Mucosa of stomach (tissue), 1 donor: ENCODE results near the gene EIF4EBP2.
A peak's percentile ranks its signal among the peaks of the same experiment; 100 is the strongest.

Source experiments
- H3K27me3 ChIP-seq: one replicate; pipeline ENCODE4 v1.7.0; 2013; ENCODE audit warnings: mild to moderate bottlenecking, low read length; ENCODE audit not compliant: control insufficient read depth, insufficient read depth
- H3K36me3 ChIP-seq: one replicate; pipeline ENCODE4 v1.7.0; 2013; ENCODE audit warnings: low read length; ENCODE audit not compliant: control insufficient read depth, insufficient read depth
- H3K4me1 ChIP-seq: one replicate; pipeline ENCODE4 v1.7.0; 2013; ENCODE audit warnings: mild to moderate bottlenecking, low read length; ENCODE audit not compliant: control insufficient read depth, insufficient read depth
- H3K4me3 ChIP-seq: one replicate; pipeline ENCODE4 v1.7.0; 2013; ENCODE audit warnings: low read length
- H3K9ac ChIP-seq: one replicate; pipeline ENCODE4 v1.7.0; 2013; ENCODE audit warnings: mild to moderate bottlenecking, low read length, moderate library complexity
- H3K9me3 ChIP-seq: one replicate; pipeline ENCODE4 v1.7.0; 2013; ENCODE audit warnings: mild to moderate bottlenecking, low read length, moderate library complexity; ENCODE audit not compliant: control insufficient read depth
- donor health status: Pancreatic carcinoma.

The EIF4EBP2 gene

DNA sequence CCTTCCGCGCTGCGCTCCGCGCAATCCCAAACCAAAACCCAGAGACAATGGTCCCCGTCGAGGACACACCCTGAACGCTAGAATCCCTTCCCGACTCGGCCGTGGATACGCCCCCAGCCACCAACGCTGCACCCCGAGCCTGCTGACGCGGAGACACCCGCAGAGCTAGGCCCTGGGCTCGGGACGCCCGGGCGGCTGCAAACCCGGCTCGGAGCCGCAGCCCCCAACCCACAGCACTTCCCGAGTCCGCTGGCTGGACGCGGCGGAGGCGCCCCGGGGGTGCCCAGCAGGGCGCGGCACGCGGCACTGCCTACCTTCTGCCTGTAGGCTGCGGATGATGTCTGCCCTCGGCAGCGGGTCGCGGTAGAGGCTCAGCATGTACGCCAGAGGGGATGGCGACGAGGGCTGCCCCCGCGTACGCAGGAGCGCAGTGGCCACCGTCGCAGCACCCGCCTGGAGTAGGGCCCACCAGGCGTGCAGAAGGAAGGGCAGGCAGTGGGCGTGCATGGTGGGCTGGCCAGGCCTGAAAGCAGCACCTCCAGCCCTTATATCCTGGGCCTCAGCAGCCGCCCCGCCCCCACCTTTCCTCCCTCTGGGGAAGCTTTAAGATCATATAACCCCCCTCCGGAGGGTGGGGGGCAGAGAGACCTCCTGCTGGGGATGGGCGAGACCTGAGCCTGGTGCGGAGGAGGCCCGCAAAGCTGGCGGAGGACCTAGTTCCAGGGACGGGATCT, 37.4 kb downstream of the EIF4EBP2 start, which contains the start of gene NODAL:
Gene NODAL (minus strand): TSS at position 521 of the 734 bp plus-strand sequence. CDS start 14 bp downstream, at position 507.
- H3K9ac ChIP-seq = no peak within 1 kb of the TSS
- H3K9me3 ChIP-seq = no peaks in the 10 kb centered on the region
- peaks cover 64% of the 10 kb centered on the region for H3K27me3 ChIP-seq
- peaks cover 11% of the 10 kb centered on the region for H3K4me1 ChIP-seq
- H3K4me3 ChIP-seq = no peak within 1 kb of the TSS
- H3K36me3 ChIP-seq = no peaks in the 10 kb centered on the region

GRCh38 chr10:70441895-70442309, 38.0 kb downstream of the EIF4EBP2 start:
- Histone ChIP-seq H3K9ac (no peak overlapping the region), H3K36me3 (no peaks in the 10 kb centered on the region), H3K27me3 (peaks cover 64% of the 10 kb centered on the region), H3K4me1 (peaks cover 11% of the 10 kb centered on the region), H3K4me3 (no peak overlapping the region), H3K9me3 (no peaks in the 10 kb centered on the region)

GRCh38 chr10:70442332-70442988, 38.5 kb downstream of the EIF4EBP2 start:
- H3K4me3 ChIP-seq = no peak overlapping the region
- H3K36me3 ChIP-seq = no peaks in the 10 kb centered on the region
- H3K4me1 ChIP-seq = peaks cover 11% of the 10 kb centered on the region
- no peak overlapping the region for H3K9ac ChIP-seq
- no peaks in the 10 kb centered on the region for H3K9me3 ChIP-seq
- peaks cover 63% of the 10 kb centered on the region for H3K27me3 ChIP-seq

DNA sequence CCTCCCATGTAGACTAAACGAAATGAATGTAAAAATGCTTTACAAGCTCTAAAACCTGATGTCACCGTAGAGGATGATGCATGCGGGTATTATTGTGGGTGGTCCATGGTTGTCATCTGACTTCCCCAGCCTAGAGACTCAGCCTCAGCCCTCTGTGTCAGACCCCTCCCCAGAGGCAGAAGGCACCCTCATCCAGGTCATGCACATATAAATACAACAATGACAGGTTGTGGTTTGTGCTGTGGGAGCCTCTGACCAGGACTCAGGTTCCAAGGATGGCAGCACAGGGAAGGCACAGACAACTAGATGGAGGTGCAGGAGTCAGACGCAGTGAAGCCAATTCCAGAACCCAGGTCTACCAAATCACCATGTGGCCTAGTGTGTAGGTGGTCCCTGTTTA, 40.8 kb downstream of the EIF4EBP2 start:
- H3K9me3 ChIP-seq = no peaks in the 10 kb centered on the region
- no peak overlapping the region for H3K9ac ChIP-seq
- no peaks in the 10 kb centered on the region for H3K36me3 ChIP-seq
- H3K27me3 ChIP-seq = peaks cover 44% of the 10 kb centered on the region
- H3K4me1 ChIP-seq = peaks cover 11% of the 10 kb centered on the region
- H3K4me3 ChIP-seq = no peak overlapping the region

GRCh38 chr10:70445718-70446657, 42.0 kb downstream of the EIF4EBP2 start:
- Histone ChIP-seq H3K9me3 (no peaks in the 10 kb centered on the region), H3K36me3 (no peaks in the 10 kb centered on the region), H3K4me1 (peaks cover 6% of the 10 kb centered on the region), H3K27me3 (peaks cover 34% of the 10 kb centered on the region), H3K4me3 (no peak overlapping the region), H3K9ac (no peak overlapping the region)

DNA sequence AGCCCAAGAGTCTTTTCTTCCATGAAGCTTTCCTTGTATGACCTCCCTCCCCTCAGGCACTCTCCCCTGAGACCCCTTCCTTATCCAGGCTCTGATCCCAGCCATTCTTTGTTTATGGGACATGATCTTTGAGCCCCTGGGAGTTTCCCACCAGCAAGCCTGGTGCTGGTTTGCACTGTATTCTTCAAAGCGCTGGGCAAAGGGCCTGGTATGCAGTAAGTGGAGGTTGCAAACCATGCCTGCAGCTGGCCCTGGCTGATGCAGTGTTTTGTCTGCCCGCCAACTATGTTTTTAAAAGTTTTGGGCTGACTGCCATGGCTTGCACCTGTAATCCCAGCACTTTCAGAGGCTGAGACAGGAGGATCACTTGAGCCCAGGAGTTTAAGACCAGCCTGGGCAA, 44.3 kb downstream of the EIF4EBP2 start:
- Histone ChIP-seq H3K9ac (no peak overlapping the region), H3K9me3 (no peaks in the 10 kb centered on the region), H3K4me3 (no peak overlapping the region), H3K36me3 (no peaks in the 10 kb centered on the region), H3K4me1 (no peaks in the 10 kb centered on the region), H3K27me3 (peaks cover 12% of the 10 kb centered on the region)

GRCh38 chr10:70455213-70455630, 51.3 kb downstream of the EIF4EBP2 start:
- no peak overlapping the region for H3K9ac ChIP-seq
- H3K4me3 ChIP-seq = no peak overlapping the region
- peaks cover 38% of the 10 kb centered on the region for H3K27me3 ChIP-seq
- H3K4me1 ChIP-seq = peaks cover 10% of the 10 kb centered on the region
- H3K36me3 ChIP-seq = no peaks in the 10 kb centered on the region
- no peaks in the 10 kb centered on the region for H3K9me3 ChIP-seq

- Histone ChIP-seq H3K4me3 (no peak overlapping the region), H3K9ac (no peak overlapping the region), H3K4me1 (peaks cover 10% of the 10 kb centered on the region), H3K9me3 (no peaks in the 10 kb centered on the region), H3K36me3 (no peaks in the 10 kb centered on the region), H3K27me3 (peaks cover 37% of the 10 kb centered on the region)
Measured at GRCh38 chr10:70456164-70456563, 52.2 kb downstream of the EIF4EBP2 start.

GRCh38 chr10:70457759-70458305, 53.9 kb downstream of the EIF4EBP2 start:
- Histone ChIP-seq H3K36me3 (no peaks in the 10 kb centered on the region), H3K4me3 (no peak overlapping the region), H3K4me1 (peaks cover 10% of the 10 kb centered on the region), H3K9ac (no peak overlapping the region), H3K27me3 (peaks cover 37% of the 10 kb centered on the region), H3K9me3 (no peaks in the 10 kb centered on the region)

DNA sequence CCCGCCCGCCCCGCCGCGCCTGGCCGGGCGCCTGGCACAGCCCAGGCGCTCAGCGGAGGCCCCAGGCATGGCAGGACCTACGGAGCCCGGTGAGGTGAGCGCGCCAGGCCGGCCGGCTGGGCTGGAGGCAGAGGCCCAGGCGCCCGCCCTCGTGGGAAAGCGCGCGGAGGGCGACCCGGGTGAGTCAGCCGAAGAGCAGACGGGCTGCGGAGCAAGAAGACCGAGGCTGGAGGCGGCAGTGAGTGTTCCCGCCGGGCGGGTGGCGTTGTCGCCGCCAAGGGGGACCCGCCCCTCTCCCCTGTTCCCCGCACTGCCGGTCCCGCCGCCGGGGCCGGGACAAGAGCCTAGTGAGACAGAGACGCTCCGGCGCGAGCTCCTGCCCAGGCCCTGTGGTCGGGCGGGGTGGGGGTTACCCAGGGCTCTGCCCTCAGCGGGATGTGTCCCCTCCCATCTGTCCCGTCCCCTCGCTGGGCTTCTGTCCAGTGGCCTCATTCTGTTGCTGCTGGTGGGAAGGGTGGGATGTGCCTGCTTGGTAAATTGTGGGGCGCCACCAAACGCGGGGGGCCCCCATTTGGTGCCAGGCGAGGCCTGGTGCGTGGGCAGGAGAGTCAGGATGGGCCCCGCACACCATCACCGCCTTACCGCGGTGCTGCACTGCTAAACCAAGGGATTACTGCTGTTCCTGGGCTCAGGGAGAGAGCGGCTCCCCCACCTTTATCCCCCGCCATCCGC, 54.5 kb downstream of the EIF4EBP2 start:
- Histone ChIP-seq H3K9me3 (no peaks in the 10 kb centered on the region), H3K9ac (peak overlapping the region; percentile 28), H3K4me1 (peaks cover 10% of the 10 kb centered on the region), H3K36me3 (no peaks in the 10 kb centered on the region), H3K4me3 (no peak overlapping the region), H3K27me3 (peaks cover 37% of the 10 kb centered on the region)

GRCh38 chr10:70459061-70459773, 55.3 kb downstream of the EIF4EBP2 start:
- no peak overlapping the region for H3K9ac ChIP-seq
- no peaks in the 10 kb centered on the region for H3K9me3 ChIP-seq
- H3K4me3 ChIP-seq = no peak overlapping the region
- H3K36me3 ChIP-seq = no peaks in the 10 kb centered on the region
- peaks cover 37% of the 10 kb centered on the region for H3K27me3 ChIP-seq
- peaks cover 10% of the 10 kb centered on the region for H3K4me1 ChIP-seq
